ENCODE measurements around the gene TEX22.

TEX22 gene, protein sequence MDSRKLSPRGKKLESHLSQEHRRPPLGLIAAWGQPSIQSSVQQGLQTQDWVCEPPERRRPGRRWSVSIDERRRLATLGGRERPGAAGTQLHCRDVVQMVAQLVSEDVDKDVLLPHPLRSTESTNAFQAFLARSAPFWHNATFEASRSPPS

DNA sequence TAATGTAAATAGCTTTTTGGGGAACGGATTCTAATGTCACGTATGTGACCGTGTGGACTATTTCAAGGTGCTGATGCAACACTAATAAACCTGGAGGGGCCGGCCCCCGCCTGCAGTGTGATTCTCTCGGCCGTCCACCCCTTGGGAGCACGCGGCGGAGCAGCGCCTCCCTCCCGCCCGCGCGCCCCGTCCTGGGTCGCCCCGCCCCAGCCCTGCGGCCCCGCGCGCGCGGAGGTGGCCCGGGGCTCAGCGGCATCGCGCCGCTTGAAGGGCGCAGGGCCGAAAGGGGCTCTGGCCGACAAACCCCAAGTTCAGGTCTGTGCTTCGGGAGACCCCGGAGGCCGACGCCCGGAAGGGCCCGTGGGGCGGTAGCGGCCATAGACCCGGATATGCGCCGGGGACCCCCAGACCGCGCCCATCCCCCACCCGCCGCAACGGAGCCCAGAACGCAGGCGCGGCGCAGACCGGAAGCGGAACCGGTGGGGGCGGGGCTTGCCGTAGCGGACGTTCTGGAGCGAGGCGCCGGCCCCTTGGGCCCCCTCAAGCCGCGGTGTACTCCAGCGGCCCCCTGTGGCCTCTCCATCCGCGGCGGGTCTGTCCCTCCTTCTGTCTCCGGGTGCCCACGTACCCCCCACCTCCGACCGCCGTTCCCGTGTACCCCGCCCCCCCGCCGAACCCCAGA lies at the start of gene TEX22:
TEX22 (plus strand) TSS at position 495 of the 682 bp plus-strand sequence. CDS start 803 bp downstream, outside the sequence.
- peak; percentile 46; the same call in 1 of the 2 replicates for TF ChIP-seq POLR2A (IDR thresholded peaks at IDR 0.05; ENCODE audit: low read depth, low read length)
- DNase-seq (ENCODE audit: insufficient read length, low spot score) = peak; percentile 82
- FAIRE-seq = no peak

DNA sequence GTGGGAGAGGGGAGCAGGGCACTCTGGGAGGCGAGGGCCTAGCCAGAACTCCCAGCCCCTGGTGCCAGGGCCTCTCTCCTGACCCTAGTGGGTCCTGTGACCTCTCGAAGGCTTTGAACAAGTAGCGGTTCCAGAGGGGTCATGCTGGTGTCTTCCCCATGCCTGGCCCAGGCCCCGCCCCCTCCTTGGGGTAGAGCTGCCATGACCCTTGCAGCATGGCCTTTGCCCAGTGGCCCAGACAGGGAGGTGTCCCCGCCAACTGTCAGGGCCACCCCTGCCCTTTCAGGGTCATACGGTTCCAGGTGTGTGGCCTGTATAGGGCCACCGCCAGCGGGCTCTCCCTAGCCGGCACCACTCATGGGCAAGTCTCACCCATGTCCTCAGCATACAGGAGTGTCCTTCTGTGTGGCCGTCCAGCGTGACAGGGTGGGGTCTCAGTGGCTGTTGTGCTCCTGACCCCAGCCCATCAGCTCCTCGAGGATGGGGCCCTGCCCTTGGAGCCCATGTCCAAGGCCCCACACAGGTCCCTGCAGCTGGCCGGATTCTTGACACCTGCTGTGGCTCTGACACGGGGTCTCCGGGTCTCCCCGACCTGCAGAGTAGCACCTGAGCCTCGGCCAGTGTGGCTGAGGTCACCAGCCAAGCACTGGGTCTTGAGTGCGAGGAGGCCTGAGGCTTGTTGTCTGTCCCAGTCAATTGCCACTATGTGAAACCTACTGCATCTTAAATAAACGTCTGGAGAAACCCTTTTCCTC lies 49.2 kb upstream of the TEX22 start:
- DNase-seq (ENCODE audit: insufficient read length, low spot score) (no peak), FAIRE-seq (no peak)
- TF ChIP-seq POLR2A (IDR thresholded peaks at IDR 0.05; ENCODE audit: low read depth, low read length) = no peak

DNA sequence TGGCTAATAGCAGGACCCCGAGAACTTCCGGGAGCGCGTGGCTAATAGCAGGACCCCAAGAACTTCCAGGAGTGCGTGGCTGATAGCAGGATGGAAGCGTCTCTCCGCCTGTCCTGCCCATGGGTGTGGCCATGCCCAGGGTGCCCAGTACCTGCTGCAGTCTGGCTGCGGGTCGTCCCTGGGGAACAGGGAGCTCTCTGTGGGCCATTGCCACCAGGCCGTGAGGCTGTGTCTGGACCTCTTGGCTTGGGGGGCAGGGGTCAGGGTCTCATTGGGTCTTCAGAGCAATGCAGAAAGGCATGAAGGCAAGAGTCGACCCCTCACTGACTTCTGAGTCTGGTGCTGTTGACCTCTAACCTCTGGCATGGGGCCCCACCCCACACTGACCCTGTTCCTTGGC lies 48.3 kb upstream of the TEX22 start:
- TF ChIP-seq POLR2A (IDR thresholded peaks at IDR 0.05; ENCODE audit: low read depth, low read length) = no peak
- FAIRE-seq (no peak), DNase-seq (ENCODE audit: insufficient read length, low spot score) (no peak)

DNA sequence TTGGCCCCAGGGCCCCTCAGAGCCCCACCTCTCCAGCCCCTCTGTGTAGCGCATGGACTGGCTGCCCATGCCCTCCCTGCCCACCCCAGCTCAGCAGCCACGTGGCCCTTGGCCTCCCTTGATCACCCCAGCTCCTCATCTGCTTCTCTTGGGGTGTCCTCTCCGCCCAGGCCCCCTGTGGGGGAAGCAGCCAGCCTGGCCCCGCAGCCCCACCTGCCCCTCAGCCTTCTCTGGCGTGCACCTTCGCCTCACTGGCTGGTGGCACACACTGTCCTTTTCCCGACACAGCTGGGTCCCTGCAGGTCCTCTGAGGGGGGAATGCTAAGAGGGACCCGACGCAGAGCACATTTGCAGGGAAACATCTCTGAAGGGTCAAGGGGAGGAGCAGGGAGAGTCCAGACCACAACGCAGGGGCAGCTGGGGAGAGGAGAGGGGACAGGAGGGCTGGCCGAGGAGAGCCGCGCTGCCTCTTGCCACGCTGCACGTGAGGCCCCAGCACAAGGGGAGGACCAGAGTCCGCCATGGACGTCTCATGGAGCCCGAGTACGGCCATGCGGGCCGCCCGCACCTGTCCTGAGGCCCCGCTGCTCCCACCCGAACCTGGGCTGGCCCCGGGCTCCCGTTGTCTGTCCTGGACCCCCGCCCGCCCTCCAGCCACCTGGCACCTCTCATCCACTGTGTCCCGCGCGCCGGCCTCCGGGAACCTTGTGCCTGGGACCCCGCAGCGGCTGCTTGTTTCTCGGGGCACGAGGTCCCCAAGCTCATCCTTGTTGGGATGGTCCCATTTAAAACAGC lies 47.7 kb upstream of the TEX22 start:
- TF ChIP-seq POLR2A (IDR thresholded peaks at IDR 0.05; ENCODE audit: low read depth, low read length) = no peak
- FAIRE-seq (no peak), DNase-seq (ENCODE audit: insufficient read length, low spot score) (no peak)

DNA sequence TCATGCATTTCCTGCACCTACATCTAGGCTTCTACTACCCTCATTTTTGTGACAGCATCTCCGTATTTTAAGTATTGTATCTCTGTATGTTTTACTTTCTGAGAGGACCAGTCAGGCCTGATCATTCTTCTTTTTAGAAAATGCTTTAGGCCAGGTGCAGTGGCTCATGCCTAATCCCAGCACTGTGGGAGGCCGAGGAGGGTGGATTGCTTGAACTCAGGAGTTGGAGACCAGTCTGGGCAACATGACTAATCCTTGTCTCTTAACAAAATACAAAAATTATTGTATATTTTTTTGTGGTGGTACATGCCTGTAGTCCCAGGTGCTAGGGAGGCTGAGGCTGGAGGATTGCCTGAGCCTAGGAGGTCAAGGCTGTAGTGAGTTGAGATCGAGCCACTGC lies 46.9 kb upstream of the TEX22 start:
- FAIRE-seq (no peak), DNase-seq (ENCODE audit: insufficient read length, low spot score) (no peak)
- TF ChIP-seq POLR2A (IDR thresholded peaks at IDR 0.05; ENCODE audit: low read depth, low read length) = no peak

DNA sequence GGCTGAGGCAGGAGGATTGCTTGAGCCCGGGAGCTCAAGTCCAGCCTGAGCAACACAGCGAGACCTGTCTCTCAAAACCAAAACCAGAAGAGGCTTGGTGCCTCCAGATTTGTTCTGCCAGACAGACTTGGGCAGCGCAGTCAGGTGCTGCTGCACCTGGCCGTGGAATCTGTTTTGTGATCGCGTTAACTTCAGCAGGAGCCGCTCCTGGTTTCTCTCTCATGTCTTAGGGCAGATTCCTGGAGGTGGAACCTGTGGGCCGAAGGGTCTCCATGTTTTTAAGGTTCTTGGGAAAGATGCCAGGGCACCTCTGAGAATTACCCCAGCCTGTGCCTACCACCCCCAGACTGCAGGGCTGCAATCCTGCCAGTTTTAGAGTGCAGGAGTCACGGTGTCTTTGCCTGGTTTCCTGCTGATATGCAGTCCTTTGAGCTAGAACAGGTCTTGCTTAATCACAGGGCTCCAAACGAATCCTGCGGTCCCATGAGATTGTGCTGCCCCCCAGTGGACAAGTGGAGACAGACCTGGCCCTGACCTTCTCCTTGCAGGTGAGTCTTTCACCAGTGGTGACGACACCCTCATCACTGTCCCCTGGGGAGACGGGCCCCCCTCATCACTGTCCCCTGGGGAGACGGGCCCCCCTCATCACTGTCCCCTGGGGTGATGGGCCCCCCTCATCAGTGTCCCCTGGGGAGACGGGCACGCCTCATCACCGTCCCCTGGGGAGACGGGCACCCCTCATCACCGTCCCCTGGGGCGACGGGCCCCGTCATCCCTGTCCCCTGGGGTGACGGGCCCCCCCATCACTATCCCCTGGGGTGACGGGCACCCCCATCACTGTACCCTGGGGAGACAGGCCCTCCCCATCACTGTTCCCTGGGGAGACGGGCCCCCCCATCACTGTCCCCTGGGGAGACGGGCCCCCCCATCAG lies 46.2 kb upstream of the TEX22 start:
- peak; percentile 96 for FAIRE-seq
- peak; percentile 97 for DNase-seq (ENCODE audit: insufficient read length, low spot score)
- no peak for TF ChIP-seq POLR2A (IDR thresholded peaks at IDR 0.05; ENCODE audit: low read depth, low read length)

DNA sequence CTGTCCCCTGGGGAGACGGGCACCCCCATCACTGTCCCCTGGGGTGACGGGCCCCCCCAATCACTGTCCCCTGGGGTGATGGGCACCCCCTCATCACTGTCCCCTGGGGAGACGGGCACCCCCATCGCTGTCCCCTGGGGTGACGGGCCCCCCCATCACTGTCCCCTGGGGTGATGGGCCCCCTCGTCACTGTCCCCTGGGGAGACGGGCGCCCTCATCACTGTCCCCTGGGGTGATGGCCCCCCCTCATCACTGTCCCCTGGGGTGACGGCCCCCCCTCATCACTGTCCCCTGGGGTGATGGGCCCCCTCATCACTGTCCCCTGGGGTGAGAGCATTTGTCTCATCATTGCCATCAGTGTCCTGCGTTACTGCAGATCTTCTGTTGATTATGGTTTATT lies 45.2 kb upstream of the TEX22 start:
- FAIRE-seq = no peak
- DNase-seq (ENCODE audit: insufficient read length, low spot score) = no peak
- TF ChIP-seq POLR2A (IDR thresholded peaks at IDR 0.05; ENCODE audit: low read depth, low read length) = no peak

DNA sequence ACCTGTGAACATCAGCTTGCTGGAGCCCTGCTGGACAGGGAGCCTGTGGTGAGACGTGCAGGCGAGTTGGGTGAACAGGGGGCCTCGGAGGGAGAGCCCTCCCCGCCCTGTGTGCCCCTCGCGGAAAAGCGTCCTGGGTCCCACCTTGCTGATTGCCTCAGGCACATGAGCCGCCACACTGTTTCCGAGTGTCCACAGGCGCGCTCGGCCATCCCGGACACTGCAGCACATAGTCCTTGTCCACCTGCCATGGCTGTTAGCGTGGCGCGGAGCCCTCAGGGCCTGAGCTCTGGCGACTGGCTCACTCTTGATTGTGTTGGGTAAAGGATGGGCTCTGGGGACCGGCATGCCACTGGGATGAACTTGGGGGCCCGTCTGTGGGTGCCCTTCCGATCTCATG lies 43.8 kb upstream of the TEX22 start:
- no peak for TF ChIP-seq POLR2A (IDR thresholded peaks at IDR 0.05; ENCODE audit: low read depth, low read length)
- FAIRE-seq (no peak), DNase-seq (ENCODE audit: insufficient read length, low spot score) (no peak)

DNA sequence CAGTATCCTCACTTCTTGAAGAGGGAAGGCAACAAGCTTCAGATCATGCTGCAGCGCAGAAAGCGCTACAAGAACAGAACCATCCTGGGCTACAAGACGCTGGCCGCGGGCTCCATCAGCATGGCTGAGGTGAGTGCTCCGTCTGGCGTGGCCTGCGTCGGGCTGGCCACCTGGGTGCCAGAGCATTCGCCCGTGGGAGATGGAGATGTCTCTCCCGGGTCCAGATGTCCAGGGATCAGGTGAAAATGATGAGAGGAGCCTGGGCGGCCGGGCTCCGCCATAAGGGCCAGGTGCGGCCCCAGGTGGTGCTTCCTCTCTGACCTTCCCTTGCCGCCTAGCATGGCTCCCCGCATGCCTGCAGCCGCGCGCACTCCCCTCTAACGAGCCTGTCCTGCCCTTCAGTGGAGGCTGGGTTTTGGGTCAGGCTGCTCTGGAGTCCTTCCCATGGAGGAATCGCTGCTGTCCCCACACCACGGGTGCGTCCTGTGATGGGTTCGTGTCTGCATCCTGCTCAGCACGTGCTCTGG lies 43.2 kb upstream of the TEX22 start:
- no peak for TF ChIP-seq POLR2A (IDR thresholded peaks at IDR 0.05; ENCODE audit: low read depth, low read length)
- FAIRE-seq = no peak
- DNase-seq (ENCODE audit: insufficient read length, low spot score) = no peak

DNA sequence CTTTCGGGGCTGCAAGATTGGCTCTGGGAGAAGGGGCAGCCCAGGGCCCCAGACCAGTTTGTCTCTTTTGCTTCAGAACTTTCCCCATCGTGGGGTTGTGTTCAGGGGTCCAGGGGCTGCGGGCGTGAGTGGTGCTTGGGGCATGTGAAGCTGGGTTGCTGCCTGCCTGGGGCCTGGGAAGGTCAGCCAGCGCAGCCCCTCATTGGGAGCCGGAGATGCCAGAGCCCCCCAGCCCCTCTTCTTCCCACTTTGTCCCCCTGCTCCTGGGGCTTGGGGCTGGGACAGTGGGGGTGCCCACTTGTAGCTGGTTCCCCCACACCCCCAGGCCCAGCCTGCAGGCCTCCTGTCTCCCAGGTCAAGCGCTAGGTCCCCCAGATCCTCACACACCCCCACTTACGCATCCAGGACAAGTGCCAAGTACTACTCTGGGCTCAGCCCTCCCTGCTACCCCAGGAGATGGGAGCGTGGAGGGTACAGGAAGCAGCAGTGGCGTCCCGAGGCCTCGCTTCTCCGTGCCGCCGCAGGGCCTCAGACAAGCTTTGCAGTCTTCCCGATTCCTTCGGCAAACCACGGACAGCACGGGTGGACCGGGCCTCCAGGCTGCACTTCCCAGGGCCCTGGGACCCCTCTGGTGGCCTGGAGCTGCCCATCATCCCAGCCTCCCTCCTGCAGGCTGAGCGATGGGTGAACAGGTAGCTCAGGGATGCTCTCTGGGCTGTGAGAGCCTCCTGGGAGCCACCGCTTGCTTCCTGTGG lies 42.3 kb upstream of the TEX22 start:
- TF ChIP-seq POLR2A (IDR thresholded peaks at IDR 0.05; ENCODE audit: low read depth, low read length) = no peak
- no peak for FAIRE-seq
- DNase-seq (ENCODE audit: insufficient read length, low spot score) = no peak

DNA sequence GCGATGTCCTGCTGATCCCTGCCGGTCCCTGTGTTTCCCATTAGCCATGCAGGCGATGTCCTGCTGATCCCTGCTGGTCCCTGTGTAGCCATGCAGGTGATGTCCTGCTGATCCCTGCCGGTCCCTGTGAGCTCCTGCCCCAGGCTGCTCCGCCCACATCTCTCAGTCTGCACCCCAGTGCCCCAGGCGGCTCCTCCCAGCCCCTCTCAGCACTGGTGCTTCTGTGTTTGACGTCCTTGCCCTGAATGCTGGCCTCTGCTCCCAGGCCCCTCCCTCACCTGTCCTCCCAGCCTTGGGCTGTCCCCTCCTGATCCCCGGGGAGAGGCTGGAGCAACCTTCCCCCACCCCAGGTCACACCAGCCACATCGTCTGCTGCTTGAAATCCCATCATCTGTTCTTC lies 41.4 kb upstream of the TEX22 start:
- DNase-seq (ENCODE audit: insufficient read length, low spot score) (no peak), FAIRE-seq (no peak)
- TF ChIP-seq POLR2A (IDR thresholded peaks at IDR 0.05; ENCODE audit: low read depth, low read length) = no peak

DNA sequence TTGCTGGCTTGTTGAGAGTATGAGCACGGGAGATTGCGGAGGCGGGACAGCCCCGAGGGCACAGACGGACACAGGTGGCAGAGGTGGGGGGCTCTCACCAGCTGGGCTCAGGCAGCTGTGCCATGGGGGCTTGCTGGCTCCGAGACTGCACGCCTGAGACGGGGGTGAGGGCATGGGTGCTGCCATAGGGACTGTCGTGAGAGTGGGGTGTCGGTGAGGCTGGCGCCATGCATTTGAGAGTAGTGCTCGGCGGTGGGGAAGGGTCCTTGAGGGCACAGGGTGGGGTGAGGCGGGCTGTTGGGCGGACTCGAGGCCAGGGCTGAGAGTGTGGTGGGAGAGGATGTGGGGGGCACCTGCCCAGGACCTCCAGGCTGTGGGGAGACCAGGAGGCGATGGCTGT lies 40.7 kb upstream of the TEX22 start:
- no peak for TF ChIP-seq POLR2A (IDR thresholded peaks at IDR 0.05; ENCODE audit: low read depth, low read length)
- FAIRE-seq (no peak), DNase-seq (ENCODE audit: insufficient read length, low spot score) (no peak)

All from H54 (cell line).